Body of pancreas (tissue), 4 donors: Measurements from ENCODE around the gene SLC44A1.

Experiments used
- CTCF ChIP-seq, 7 experiments: fragments of 450-650 bp in 4 of 7; fragments of 200-600 bp in 3 of 7; sonication (generic) in 3 of 7; IDR thresholded peaks; one replicate each; pipeline ENCODE4 v1.5.1; 2016 to 2019; ENCODE audit warnings: antibody characterized with exemption in 7 of 7
- POLR2A ChIP-seq, 3 donors: fragments of 450-650 bp; IDR thresholded peaks; one replicate each; pipeline ENCODE4 v1.6.1; 2016; ENCODE audit warnings: antibody characterized with exemption in 3 of 3, mild to moderate bottlenecking in 2 of 3

GRCh38 chr9:105458404-105458803 is 214.0 kb downstream of the SLC44A1 start:
- TF ChIP-seq CTCF (IDR thresholded peaks at IDR 0.05) (no peak), POLR2A (IDR thresholded peaks at IDR 0.05) (no peak)
